HCT116 (cell line): ENCODE data around the gene TENM4.

ENCODE experiments used
- EZH2 ChIP-seq: fragments of 200-600 bp; sonication (generic); IDR thresholded peaks from 2 replicates; pipeline ENCODE4 v1.6.1; 2017; ENCODE audit warnings: antibody characterized with exemption, mixed run types
- JUND ChIP-seq: IDR thresholded peaks from 2 replicates; pipeline ENCODE4 v1.6.1; 2012
- POLR2A ChIP-seq: IDR thresholded peaks from 2 replicates; pipeline ENCODE4 v1.7.0; 2011; ENCODE audit warnings: borderline replicate concordance; ENCODE audit not compliant: insufficient read depth, insufficient read length; ENCODE audit errors: extremely low read depth
- ZNF274 ChIP-seq: fragments of 200-500 bp; sonication (Bioruptor generic); IDR thresholded peaks from 2 replicates; pipeline ENCODE4 v1.6.1; 2014; ENCODE audit warnings: mild to moderate bottlenecking, low read depth, low read length, inconsistent platforms
- TF ChIP-seq, protein P1 (sequence below): IDR thresholded peaks from 2 replicates; pipeline ENCODE4 v1.6.1; 2012
- TF ChIP-seq, protein P2 (sequence below): IDR thresholded peaks from 2 replicates; pipeline ENCODE4 v1.6.1; 2012
- TF ChIP-seq, protein P3 (sequence below), 3 experiments: fragments of 200-600 bp in 1 of 3; sonication (generic) in 1 of 3; IDR thresholded peaks in 2 of 3; conservative IDR thresholded peaks in 1 of 3; 2 replicates each; pipeline ENCODE4 v1.5.1; 2012 to 2017; ENCODE audit warnings: low read depth in 2 of 3, low read length in 2 of 3, antibody characterized with exemption in 1 of 3, borderline replicate concordance in 1 of 3, control low read depth in 1 of 3, mild to moderate bottlenecking in 1 of 3, mixed read lengths in 1 of 3, mixed run types in 1 of 3, moderate library complexity in 1 of 3; ENCODE audit not compliant: insufficient read depth in 1 of 3

DNA sequence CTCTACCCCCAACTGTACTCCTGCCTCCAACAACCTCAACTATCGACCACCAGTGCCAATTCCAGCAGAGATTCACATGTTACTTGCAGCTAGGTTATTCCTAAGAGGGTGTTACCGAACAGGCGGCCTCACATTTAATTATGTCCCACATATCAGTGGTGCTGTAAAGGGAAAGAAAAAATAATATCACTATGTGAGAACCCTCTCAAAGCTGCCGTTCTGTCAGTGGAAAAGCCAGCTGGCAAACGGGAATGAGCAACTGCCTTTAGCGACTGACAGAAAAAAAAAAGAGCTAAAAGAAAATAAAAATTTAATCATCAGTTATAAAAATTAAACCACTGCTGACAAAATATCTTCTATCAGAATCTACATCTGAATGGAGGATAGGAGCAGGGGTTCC, 595.3 kb downstream of the TENM4 start:
- TF ChIP-seq, protein P1, sequence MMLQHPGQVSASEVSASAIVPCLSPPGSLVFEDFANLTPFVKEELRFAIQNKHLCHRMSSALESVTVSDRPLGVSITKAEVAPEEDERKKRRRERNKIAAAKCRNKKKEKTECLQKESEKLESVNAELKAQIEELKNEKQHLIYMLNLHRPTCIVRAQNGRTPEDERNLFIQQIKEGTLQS = no peak
- TF ChIP-seq, protein P2, sequence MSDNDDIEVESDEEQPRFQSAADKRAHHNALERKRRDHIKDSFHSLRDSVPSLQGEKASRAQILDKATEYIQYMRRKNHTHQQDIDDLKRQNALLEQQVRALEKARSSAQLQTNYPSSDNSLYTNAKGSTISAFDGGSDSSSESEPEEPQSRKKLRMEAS = no peak
- TF ChIP-seq, protein P3, sequence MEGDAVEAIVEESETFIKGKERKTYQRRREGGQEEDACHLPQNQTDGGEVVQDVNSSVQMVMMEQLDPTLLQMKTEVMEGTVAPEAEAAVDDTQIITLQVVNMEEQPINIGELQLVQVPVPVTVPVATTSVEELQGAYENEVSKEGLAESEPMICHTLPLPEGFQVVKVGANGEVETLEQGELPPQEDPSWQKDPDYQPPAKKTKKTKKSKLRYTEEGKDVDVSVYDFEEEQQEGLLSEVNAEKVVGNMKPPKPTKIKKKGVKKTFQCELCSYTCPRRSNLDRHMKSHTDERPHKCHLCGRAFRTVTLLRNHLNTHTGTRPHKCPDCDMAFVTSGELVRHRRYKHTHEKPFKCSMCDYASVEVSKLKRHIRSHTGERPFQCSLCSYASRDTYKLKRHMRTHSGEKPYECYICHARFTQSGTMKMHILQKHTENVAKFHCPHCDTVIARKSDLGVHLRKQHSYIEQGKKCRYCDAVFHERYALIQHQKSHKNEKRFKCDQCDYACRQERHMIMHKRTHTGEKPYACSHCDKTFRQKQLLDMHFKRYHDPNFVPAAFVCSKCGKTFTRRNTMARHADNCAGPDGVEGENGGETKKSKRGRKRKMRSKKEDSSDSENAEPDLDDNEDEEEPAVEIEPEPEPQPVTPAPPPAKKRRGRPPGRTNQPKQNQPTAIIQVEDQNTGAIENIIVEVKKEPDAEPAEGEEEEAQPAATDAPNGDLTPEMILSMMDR (IDR thresholded peaks at IDR 0.05 in 2 of 3, conservative IDR thresholded peaks at IDR 0.05 in 1 of 3; ENCODE audit: borderline replicate concordance in 1 of 3, insufficient read depth in 1 of 3, low read depth in 2 of 3, low read length in 2 of 3) = no peak
- TF ChIP-seq POLR2A (no peak), JUND (no peak), EZH2 (no peak), ZNF274 (no peak)
